Measurements from ENCODE around the gene PSMD4.
A peak's percentile ranks its signal among the peaks of the same experiment; 100 is the strongest.
"Not testable (repeated sequence)": the region's sequence is repeated elsewhere in the genome, so short reads cannot be mapped to it uniquely, and the experiment has no call there.

The PSMD4 gene

DNA sequence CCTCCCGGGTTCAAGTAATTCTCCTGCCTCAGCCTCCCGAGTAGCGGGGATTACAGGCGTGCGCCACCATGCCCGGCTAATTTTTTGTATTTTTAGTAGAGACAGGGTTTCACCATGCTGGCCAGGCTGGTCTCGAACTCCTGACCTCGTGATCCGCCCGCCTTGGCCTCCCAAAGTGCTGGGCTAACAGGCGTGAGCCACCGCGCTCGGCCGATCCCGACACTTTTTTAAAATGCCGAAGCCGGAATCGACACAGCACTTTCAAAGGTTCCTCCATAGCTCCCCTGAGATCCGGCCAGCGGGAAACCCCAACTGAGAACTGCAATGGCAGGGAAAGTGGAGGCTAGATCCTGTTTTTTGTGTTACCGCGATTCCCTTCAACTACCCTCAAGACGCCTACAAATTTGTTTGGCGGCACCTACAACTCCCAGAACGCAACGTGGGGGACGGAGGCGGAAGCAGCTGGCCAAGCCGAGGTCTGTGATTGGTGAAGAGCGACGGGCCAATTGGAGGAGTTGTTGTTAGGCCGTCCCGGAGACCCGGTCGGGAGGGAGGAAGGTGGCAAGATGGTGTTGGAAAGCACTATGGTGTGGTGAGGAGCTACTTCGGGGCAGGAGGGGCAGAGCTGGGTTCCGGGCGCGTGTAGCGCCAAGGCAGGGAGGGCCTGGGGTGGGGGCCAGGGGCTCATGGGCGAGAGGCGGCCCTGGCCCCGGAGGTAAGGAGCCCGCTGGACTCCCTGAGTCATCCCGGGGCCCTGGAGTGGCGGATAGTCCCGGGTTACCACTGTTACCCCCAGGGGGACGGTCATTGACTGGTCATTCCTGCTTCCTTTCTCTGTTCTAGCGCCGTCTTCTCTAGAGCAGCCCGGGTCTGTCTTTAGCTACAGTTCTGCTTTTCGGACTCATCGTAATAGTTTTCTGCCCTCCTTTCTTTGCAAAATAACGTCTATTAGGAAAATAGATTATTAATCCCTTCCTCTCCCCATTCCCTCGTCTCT lies at the start of gene PSMD4:
Gene PSMD4, plus strand, starts transcription at position 518 of the 997 bp plus-strand sequence. Its CDS starts 49 bp downstream, at position 567.
- peak; percentile 95 for DNase-seq

DNA sequence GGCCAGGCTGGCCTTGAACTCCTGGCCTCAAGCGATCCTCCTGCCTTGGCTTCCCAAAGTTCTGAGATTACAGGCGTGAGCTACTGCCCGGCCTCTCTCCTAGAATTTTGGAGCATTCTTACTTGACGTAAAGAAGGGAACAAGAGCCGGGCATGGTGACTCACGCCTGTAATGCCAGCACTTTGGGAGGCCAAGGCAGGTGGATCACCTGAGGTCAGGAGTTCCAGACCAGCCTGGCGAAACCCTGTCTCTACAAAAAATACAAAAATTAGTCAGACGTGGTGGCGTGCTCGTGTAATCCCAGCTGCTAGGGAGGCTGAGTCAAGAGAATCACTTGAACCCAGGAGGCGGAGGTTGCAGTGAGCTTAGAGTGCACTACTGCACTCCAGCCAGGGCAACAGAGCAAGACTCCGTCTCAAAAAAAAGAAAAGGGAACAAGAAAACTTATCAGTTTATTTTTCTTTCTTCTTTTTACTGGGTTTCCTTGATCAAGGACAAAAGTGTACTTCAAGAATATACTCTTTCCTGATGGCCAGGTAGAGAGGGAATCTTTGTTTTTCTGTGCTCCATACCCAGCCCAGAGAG lies 49.1 kb upstream of the PSMD4 start:
- DNase-seq, result not testable (repeated sequence)

DNA sequence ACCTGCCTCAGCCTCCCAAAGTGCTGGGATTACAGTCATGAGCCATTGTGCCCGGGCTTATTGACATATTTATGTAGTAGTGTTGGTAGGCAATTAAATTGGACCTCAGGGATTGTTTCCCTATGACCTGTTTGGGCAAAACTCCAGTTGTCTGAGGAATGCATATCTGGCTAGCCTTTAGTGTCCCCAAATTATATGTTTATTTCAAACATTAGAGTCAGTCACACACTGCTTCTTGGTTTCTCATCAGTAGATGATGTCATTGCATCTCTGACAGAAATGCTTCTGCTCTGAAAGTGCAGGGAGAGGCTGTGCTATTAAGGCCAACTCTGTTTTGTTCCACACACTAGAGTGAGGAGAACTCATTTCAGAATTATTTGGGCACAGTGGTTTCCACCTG lies 43.7 kb upstream of the PSMD4 start:
- DNase-seq, result no peak

DNA sequence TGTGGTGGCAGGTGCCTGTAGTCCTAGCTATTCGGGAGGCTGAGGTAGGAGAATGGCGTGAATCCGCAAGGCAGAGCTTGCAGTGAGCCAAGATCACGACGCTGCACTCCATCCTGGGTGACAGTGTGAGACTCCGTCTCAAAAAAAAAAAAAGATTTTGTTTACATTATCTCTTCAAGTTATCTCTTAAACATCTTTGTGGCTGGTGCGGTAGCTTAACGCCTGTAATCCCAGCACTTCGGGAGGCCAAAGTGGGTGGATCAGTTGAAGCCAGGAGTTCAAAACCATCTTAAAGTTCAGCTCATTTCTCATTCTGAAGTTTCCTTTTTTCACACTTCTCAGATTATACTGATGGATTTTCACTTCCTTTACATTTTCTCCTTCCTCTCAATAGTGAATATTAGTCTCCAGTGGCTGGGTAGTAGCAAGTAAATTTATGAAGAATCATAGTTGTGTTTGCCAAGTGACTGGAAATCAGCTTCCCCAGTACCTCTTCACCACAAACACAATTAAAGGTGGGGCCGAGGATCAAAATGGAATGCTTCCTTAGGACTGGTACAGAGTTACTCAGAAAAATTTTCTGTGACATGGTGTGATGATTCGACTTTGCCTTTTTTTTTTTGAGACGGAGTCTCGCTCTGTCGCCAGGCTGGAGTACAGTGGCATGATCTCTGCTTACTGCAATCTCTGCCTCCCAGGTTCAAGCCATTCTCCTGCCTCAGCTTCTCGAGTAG lies 42.4 kb upstream of the PSMD4 start:
- DNase-seq, result no peak

DNA sequence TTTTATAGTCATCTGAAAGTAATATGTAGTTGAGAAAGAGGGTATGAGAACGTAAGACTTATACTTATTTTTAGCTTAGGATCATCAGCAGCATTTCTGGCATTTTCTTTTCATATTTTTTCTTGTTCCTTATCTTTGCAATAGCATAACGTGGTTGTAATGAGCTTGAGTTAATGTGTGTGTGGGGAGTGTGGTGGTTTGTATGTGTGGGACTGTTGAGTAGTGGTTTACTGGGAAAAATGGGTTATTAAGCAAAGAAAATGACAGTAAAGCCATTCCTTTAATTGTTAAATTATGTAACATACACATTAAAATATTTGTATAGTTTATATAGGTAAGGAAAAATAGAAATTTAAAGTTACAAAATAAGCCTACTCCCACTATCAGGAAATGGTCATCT lies 41.0 kb upstream of the PSMD4 start:
- DNase-seq, result no peak

DNA sequence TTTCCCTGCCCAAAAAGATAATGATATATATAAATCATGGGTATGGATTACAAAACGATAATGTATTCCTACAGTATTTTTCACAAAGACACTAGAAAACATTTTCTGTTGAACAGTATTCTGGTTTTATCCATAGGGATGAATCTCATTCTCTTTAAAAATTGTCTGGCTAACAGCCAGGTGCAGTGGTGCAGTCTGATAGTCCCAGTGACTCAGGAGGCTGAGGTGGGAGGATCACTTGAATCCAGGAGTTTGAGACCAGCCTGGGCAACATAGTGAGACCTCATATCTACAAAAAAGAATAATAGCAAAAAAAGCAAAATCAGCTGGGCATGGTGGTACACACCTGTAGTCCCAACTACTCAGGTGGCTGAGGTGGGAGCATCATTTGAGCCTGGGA lies 32.9 kb upstream of the PSMD4 start:
- DNase-seq, result no peak

DNA sequence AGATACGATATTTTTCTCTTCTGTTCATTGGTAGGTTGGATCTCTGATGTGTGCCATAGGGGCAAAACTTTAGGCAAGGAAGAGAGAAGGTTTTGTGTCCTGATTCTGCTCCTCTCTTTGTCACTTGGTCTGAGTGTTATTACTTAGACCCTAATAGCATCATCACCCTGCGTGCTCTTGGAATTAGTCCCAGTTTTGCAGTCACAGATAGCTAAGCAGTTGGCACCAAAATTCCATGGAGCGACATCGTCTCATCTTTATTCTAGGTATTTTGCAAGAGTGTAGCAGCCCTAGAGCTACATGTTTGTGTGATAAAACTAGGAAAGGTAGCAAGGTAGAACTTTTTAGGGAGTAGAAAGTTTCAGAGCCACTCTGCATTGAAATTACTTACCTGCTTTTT lies 32.4 kb upstream of the PSMD4 start:
- no peak for DNase-seq

DNA sequence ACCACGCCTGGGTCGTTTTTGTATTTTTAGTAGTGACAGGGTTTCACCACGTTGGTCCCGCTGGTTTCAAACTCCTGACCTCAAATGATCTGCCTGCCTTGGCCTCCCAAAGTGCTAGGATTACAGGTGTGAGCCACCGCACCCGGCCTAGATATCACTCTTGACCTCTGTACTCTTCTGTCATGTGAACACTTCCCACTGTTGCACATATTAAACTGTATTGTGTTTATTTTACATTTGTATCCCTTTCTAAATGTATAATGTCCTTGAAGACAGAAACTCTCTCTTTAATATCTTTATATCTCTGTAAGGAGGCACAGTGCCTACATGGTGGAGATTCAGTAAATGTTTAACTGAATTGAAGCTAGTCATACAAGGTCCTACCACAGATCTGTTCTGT lies 19.3 kb upstream of the PSMD4 start:
- DNase-seq, result no peak

DNA sequence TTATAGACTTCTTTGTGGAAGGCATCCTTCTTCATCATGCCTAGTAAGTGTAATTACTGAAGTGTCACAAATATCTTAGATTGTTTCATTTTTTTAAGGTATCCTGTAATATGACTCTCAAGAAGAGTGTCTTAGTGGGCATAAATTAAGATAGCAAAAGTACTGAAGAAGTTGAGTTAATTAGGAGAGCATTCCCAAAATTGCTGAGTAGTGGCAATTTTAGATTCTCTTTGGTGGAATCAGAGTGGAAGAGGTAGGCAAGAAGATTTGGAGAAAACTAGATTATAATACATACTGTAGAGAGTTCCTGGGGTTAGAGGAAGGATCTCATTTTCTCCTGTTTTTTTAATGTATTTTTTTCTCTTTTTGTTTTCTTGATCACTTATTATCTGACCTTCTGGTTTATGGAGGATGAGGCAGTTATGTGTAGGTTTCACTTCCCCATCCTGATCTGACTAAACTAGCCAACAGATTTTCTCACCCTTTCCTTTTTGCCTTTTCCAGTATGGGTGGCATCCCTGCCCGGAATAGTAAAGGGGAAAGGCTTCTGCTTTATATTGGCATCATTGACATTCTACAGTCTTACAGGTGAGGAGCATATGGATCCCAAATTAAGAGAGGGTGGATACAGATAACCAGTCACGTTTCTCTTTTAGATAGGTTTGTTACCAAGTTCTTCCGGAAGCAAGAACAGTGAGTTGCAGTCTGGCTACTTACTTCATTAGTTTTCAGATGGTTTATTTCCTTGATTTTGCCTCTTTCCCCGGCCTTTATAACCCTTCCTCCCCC lies 16.7 kb upstream of the PSMD4 start:
- DNase-seq, result no peak

DNA sequence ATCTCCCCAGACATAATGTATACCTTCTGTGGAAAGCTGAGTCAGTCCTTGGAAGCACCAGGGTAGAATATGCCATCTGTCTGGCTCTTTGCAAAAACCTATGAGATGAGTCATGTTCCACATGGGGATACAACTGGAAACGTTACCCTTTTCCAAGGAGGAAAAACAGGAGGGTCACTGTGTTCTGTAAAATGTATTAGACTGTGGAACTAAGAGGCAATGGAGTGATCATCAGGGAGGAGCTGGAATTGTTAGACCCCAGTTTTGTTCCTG lies 16.1 kb upstream of the PSMD4 start:
- DNase-seq, result no peak

DNA sequence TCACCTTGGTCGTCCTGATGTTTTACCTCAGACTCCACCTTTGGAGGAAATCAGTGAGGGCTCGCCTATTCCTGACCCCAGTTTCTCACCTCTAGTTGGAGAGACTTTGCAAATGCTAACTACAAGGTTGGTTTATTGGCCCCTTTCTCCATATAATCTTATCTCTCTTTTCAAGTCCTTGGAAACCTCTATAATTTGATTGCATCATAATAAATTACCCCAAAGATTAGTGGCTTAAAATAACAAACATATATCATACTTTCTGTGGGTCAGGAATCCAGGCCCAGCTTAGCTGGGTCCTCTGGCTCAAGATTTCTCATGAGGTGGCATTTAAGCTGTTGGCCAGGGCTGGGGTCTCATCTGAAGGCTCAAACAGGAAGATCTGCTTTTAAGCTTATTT lies 12.1 kb upstream of the PSMD4 start:
- no peak for DNase-seq

DNA sequence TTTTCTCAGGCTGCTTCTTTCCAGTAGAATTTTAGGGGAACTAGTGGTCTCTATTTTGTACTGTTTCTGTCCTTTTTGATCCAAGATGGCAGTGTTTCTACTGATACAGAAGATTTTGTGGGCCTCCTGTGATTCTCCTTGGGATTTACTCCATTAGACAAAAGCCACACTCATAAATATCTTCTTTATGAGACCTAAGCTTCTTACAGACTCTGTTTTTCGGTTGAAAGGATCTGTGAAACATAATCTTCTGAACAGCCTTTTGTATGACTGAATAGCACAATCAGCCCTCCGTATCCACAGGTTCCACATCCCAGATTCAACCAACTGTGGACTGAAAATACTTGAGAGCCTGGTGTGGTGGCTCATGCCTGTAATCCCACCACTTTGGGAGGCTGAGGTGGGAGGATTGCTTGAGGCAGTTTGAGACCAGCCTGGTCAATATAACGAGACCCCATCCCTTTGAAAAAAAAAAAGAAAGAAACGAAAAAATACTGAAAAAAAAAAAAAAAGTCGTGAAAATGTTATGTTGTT lies 10.8 kb upstream of the PSMD4 start:
- DNase-seq, result no peak

DNA sequence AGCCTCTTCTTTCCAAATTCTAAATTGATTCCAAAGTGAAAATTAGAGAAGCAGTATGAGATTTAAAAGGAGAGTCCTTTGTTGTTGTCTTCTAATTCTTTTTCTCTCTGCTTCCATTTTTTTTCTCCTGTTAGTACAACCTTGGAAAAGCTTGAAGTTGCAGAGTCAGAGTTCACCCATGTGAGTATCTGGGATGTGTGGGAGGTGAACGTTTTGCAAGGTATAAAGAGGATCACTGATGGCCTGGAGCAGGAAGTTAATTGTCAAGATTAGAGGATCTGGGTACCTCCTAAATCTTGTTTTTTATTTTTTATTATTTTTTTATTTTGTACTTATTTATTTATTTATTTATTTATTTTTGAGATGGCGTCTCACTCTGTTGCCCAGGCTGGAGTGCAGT lies 7.7 kb upstream of the PSMD4 start:
- DNase-seq, result no peak

DNA sequence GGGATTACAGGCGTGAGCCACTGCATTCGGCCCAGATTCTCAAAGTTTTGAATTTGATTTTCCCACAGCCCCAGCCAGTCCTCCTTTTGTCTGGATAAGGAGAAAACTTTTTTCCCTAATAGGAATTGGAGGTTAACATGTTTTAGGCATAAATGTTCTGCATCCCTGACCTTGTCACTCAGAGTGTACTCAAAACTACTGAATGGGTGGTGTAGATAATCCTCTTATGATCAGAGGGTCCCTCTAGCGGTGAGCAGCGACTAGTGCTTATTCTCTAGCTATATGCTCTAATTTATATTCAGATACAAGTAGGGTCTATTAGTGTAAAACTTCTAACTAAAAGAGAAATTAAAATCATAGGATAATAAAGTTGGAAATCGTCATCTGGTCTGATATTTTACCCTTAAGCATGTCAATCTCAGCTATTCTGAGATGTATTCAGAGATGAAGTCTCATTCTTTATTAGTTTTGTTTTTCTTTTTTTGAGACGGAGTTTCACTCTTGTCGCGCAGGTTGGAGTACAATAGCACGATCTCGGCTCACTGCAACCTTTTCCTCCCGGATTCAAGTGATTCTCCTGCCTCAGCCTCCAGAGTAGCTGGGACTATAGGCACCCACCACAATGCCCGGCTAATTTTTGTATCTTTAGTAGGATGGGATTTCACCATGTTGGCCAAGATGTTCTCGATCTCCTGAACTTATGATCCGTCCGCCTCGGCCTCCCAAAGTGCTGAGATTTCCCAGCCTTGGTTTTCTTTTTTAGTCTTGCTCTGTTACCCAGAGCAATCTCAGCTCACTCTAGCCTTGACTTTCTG lies 2.7 kb upstream of the PSMD4 start:
- DNase-seq, result peak; percentile 93

DNA sequence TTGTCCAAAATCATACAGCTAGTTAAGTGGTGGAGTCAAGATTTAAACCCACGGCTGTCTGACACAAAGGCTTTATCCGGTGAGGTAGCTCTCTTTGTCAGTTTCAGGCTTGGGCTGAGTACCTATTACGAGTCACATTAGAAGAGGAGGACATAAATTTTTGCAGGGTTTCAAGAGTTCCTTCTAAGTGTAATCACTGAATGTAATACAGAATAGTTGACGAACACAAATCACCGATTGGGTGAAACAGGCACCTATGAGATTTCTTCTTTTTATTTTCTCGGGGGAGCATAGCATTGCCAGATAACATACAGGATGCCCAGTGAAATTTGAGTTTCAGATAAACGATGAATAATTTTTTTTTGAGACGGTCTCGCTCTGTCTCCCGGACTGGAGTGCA lies 847 bp downstream of the PSMD4 start:
- DNase-seq, result no peak

DNA sequence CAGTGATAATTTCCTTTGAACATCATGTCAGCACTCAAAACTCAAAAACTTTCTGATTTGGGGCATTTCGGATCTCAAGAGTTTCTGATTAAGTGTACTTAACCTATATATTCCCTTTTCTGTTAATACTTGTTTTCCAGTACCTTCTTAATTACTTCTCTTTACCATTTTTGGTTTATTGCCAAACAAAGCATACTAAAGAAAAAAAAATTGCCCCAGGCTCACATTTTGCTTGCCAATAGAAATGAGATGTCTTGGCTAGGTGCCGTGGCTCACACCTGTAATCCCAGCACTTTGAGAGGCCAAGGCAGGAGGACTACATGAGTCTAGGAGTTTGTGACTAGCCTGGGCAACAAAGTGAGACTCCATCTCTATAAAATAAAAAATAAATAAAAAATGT lies 4.8 kb downstream of the PSMD4 start:
- no peak for DNase-seq

DNA sequence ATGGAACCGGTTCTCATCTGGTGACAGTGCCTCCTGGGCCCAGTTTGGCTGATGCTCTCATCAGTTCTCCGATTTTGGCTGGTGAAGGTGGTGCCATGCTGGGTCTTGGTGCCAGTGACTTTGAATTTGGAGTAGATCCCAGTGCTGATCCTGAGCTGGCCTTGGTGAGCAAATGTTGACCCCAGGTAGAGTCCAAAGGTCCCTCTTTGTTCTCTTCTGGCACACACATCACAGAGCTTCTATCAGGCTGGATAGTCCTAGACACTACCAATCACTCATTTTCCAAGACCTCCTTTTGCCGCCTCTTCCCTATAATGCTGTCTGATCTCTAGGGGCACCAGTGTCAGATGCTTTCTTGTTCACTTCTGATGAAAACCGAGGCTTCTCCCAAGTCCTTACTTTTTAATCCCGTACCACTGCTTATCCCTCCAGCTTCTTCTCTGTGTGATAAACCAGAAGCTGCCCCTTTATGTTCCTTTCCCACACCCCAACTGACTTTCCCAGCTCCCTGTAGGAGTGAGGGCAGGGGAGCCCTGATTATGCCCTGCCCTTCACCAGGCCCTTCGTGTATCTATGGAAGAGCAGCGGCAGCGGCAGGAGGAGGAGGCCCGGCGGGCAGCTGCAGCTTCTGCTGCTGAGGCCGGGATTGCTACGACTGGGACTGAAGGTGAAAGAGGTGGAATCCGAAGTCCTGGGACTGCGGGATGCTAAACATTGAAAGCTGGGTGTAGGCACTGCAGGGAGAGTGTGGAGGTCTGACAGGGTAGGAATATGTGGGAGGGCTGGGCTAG lies 11.1 kb downstream of the PSMD4 start:
- DNase-seq, result no peak

DNA sequence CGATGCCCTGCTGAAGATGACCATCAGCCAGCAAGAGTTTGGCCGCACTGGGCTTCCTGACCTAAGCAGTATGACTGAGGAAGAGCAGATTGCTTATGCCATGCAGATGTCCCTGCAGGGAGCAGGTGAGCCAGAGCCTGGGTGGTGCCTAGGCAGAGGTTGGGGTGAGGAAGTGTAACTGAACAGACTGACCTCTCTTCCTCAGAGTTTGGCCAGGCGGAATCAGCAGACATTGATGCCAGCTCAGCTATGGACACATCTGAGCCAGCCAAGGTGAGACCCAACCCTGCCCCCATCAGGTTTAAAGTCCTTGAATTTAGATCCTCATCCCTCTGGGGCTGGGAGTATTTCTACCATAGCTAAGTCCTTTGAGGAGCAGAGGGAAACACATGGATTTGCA lies 11.8 kb downstream of the PSMD4 start:
- DNase-seq, result no peak

DNA sequence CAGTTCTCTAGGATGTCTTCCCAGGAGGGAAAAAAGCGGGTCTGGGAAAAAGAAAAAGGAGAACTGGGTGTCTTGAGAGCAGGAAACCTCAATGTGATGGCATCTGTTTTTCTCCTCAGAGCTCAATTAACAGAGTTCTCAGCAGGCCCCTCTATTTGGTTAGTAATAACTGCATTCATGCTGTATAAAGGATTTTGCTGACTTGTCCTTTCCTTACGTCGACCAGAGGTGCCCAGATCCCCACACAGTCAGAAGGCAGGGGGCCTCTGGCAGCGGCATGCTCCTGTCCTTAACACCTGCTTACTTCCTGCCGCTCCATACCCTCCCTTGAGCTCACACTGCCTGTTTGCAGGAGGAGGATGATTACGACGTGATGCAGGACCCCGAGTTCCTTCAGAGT lies 12.3 kb downstream of the PSMD4 start:
- no peak for DNase-seq

DNA sequence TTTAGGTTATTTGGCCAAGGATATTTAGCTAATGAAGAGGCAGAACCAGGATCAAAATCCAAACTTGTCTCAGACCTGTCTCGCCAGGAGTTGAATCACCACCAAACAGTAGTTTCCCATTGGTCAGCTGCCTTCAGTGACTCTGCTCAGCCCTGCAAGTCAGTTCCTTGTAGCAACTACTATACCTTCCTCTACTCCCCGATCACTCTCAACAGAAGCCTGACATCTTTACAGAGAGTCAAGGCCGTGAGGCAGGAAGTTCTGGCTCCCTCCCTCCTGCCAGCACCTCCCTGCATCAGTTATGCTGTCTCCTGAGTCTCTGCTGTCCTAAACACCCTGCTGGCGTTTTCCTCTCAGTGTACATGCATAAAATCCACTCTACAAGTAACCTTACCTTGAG lies 13.2 kb downstream of the PSMD4 start:
- DNase-seq, result no peak

DNA sequence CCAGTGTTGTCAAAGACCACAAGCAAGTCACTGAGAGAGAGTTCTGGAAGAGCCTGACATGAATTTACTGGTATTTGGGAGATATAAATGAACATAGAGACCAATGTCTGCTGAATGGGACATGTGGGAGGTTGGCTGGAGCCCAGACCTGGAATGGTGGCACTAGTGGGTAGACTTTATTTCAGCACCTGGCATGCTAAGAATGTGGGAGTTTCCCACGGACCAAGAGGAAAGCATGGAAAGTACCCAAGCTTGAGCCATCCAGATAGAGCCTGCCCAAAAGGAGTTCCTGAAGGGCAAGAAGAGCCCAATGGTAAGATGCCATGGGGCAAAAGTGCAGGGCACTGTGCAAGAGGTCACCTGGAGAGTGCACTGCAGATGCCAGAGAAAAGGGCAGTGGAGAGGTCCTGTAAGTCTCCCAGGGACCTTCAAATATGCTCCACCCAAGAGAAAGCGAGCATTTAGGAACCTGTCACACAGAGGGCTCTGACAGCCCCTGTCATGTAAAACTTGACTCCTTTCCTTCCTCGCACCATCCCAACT lies 19.5 kb downstream of the PSMD4 start:
- no peak for DNase-seq
